ENCODE measurements around the gene PLA2G7. TPM values are rescaled to one million over a fixed set of nuclear protein-coding genes. Genes with fewer than 3 reads are reported as not detected.

The PLA2G7 gene
- polyA plus RNA-seq, 3 donors from 2014 or later: 0.26 to 2.2 TPM; not detected in 1

Other genes with a start within 250 kb of the PLA2G7 start
- gene RCAN2, start 243.9 kb downstream of the PLA2G7 start, polyA plus RNA-seq: not detected
- not detected for gene CYP39A1, start 82.6 kb downstream of the PLA2G7 start, polyA plus RNA-seq
- not detected for gene SLC25A27, start 82.4 kb downstream of the PLA2G7 start, polyA plus RNA-seq
- gene TDRD6, start 47.5 kb downstream of the PLA2G7 start, polyA plus RNA-seq: not detected
- not detected for gene ANKRD66, start 11.6 kb upstream of the PLA2G7 start, polyA plus RNA-seq
- gene MEP1A, start 58.0 kb upstream of the PLA2G7 start, polyA plus RNA-seq: not detected
- gene ADGRF5, start 186.6 kb upstream of the PLA2G7 start, polyA plus RNA-seq: not detected